ENCODE data around the gene RET.
A peak's percentile ranks its signal among the peaks of the same experiment; 100 is the strongest.

RET gene

DNA sequence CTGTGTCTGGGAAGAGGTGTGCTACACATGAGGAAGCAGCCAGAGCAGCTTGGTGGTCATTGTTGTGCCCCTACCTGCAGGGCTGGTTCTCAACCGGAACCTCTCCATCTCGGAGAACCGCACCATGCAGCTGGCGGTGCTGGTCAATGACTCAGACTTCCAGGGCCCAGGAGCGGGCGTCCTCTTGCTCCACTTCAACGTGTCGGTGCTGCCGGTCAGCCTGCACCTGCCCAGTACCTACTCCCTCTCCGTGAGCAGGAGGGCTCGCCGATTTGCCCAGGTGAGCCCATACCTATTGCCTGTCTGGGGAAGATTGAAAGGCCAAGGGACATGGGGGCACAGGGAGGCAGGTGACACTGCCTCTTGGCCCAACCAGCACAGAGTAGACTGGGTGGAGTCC lies 32.1 kb downstream of the RET start:
- no peak for DNase-seq (ENCODE audit: low read depth)

DNA sequence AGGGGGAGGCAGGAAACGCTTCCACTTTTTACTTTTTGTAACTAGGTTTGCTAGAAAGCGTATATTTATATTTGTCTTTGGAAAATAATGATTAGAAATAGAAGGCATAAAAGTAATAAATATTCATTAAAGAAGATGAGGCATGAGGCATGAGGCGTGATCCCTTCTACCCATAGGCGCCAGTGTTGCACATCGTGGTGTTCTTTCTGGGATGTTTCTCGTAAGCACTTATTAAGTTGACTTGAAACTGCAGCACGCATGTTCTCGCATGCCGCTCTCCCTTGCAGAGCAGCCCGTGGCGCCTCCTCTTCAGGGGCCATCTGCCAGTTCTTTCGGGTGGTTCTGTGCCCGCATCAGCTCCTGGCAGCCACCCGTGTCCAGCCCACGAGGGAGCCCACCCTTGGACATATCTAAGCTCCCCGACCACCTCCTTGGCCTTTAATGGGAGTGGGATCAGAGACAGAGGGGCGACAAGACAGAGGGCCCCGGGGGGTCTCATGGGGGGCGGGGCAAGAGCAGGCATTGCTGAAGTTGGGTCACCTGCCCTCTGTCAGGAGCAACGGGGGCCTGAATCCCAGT lies 32.9 kb downstream of the RET start:
- DNase-seq (ENCODE audit: low read depth): no peak

DNA sequence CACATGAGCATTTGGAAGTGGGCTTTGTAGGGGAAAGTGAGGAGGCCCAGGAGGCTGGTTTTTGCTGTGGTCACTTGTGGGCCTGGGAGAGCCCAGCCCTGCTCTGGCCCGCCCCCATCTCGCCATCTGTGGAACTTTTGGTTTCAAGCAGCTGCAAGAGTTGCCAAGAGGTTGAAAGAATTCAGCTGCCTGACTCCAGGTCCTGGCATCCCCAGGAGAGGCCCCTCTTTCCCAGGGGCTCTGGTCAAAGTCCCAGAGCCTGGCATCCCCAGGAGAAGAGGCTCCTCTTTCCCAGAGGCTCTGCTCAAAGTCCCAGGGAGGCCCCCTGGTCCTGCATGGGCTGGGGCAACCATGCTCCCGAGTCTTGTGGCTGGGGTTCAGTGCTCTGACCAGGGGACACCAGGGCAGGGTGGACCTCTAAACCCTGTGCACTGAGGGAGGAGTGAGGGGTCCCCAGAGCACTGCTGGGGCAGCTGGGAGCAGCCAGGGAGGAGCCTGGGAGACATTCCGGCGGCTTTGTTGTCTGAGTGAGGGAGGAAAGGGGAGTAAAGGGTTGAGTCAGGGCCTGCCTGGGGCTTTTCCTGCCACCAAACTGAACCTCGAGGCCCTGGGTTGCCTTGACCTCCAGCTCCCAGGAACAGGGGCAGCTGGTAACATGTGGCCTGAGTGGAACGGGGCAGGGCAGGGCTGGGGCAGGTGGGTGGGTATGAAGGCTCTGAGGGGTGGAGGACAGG lies 33.6 kb downstream of the RET start:
- no peak for DNase-seq (ENCODE audit: low read depth)

DNA sequence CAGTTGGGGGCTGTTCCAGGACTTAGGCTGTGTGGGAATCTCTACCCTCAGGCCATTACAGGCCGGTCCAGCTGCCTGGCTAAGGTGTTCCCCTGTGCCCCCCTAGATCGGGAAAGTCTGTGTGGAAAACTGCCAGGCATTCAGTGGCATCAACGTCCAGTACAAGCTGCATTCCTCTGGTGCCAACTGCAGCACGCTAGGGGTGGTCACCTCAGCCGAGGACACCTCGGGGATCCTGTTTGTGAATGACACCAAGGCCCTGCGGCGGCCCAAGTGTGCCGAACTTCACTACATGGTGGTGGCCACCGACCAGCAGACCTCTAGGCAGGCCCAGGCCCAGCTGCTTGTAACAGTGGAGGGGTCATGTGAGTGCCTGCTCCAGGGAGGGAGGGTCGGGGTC lies 34.2 kb downstream of the RET start:
- DNase-seq (ENCODE audit: low read depth): no peak

DNA sequence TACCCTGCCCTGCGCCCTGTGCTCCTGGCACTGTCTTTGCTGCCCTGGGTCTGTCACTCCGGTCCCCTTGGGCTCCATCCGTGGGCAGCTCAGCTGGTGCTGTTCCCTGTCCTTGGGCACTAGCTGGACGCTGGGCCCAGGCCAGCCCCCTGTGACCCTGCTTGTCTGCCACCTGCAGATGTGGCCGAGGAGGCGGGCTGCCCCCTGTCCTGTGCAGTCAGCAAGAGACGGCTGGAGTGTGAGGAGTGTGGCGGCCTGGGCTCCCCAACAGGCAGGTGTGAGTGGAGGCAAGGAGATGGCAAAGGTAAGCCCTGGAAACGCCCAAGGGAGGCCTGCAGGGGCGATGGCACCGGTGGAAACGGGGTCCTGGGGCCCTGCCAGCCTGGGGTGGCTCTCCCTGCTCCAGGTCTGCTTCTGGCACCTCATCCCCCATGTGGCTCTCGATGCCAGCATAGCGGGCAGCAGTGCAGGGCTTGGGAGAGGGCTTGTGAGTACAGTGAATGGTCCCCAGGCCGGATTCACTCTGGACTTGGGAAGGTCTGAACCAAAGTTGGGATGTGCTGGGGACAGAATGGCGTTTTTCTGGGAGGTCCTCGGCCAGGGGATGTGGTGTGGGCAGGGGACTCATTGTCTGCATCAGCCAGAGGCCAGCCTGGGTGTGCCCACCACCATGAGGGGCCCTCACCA lies 35.2 kb downstream of the RET start:
- no peak for DNase-seq (ENCODE audit: low read depth)

DNA sequence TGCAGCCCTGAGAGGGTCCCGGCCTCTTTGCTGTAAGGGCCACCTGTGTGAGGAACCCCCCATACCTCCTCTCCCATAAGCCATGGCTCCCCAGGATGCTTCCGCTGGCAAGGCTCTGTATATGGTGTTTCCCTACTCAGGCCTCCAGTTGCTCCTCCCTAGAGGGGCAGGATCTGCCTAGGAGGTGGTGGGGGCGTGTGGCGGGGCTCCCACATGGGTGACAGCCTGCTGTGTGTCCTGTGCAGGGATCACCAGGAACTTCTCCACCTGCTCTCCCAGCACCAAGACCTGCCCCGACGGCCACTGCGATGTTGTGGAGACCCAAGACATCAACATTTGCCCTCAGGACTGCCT lies 35.7 kb downstream of the RET start:
- no peak for DNase-seq (ENCODE audit: low read depth)

DNA sequence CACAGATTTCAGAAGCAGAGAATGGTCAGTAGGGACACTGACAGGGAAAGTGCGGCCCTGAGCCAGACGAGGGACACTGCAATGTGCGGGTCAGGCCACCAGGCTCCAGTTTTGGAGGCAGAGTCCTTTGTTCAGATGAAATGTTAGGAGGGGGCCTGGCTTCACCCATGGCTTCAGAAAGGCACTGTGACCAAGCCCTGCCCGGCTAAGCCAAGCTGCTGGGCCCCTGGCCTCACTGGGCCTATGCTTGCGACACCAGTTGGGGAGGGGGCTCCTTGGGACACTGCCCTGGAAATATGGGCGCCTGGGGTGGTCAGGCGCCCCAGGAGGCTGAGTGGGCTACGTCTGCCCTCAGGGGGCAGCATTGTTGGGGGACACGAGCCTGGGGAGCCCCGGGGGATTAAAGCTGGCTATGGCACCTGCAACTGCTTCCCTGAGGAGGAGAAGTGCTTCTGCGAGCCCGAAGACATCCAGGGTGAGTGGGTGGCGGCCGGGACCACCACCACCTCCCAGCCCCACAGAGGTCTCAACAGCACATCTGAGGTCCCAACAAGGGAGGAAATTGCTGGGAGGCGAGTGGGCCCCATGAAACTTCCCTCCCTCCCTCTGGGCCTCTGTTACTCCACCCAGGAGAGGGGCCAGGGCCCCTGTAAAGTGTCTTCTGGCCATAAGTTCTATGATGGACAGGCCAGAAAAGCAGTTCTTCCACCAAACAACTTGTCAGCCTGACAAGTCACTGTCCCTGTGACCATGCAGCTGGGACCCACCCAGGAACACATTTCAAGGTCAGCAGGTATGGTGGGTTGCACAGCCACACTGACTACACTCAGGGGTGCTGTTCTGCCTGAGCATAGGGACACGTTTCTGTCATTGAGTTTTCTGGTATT lies 36.6 kb downstream of the RET start:
- DNase-seq (ENCODE audit: low read depth): no peak

DNA sequence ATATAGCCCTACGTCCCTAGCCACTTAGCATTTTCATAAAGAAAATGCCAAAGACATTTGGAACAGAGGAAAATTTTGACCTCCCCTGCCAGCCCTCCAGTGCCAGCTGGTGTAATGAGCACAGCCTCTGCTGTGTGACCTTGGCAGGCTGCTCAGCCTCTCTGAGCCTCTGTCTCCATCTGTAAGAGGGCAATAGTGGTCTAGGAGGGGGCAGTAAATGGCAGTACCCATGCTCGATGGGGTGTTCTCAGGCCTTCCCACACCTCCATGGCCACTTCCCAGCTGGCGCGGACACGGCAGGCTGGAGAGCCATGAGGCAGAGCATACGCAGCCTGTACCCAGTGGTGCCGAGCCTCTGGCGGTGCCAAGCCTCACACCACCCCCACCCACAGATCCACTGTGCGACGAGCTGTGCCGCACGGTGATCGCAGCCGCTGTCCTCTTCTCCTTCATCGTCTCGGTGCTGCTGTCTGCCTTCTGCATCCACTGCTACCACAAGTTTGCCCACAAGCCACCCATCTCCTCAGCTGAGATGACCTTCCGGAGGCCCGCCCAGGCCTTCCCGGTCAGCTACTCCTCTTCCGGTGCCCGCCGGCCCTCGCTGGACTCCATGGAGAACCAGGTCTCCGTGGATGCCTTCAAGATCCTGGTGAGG lies 37.3 kb downstream of the RET start:
- no peak for DNase-seq (ENCODE audit: low read depth)

DNA sequence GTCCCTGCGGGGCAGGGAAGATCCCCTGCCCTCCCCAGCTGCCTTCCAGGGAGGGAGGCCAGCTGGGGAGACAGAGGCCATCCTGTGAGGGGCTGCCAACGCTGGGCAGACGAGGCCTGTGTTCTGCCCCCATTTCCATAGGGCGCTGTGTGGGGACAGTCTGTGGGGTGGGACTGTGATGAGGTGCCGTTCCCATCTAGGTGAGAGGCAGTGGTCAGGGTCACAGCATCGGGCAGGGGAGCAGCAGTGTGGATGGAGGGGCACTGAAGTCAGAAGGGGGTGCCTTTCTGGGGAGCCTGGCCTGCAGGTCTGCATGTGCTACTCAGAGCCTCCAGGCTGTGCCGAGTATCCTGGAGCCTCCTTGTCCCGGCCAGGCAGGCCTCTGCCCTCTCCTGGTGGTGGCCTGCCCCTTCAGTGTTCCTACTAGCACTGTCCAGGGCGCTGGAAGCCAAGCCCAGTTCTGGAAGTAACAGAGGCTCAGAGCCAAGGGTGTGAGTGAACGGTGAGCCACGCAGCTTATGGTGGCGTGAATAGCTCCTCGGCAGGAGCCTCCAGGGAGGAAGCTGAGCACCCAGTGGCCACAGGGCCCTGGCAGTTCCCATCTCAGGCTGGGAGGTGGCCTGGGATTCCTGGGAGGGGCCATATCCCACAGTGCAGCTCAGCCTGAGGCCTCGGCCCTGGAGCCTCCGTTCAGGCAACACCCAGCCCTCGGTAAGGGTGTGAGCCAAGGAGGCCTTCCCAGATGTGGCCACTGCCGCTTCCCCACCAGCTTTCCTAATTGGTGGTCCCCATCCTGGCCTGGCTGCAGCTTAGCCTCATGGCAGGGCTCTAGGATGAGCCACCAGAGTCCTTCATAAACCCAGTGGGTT lies 38.1 kb downstream of the RET start:
- DNase-seq (ENCODE audit: low read depth): no peak

DNA sequence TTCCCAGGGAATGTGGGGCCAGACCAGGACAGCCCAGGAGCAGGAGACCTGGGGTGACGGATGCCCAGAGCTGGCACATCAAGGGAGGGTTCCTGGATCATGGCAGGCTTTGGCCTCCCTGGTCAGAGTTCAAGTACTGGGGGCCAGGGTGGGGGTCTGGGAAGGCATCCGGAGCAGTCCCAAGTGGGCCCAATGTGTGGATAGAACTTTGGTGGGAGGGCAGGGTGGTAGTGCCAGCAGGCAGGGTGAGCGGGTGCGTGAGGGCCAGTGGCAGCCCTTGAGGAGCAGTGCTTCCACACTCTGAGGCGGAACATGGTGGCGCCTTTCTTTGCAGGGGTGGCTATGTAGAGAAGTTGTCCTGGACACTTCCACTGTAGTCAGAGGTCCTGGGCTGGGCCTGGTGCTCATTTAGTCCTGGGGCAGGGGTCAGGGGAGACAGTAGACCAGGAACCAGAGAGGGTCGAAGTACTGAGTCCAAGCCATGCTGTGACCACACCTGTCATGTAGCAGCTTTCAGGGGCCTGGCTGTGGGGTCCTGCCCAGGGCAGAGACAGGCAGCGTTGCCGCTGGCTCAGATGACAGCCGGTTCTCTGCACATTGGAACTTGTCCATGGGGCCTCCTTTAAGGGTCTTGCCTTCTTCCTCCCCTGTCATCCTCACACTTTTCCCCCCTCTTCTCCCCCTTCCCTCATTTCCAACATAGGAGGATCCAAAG lies 39.2 kb downstream of the RET start:
- DNase-seq (ENCODE audit: low read depth): no peak

DNA sequence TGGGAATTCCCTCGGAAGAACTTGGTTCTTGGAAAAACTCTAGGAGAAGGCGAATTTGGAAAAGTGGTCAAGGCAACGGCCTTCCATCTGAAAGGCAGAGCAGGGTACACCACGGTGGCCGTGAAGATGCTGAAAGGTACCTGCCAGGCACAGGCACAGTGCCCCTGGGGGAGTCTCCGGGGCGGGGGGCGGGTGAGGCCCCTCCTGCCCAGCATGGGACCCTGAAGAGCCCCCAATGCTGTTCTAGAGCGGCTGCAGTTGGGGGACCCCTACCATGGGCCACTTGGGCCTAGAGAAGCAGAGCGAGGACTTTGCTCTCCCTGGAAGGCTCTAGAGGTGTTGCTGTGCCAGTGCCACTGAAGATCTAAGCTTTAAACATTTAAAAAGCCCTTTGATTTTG lies 39.7 kb downstream of the RET start:
- DNase-seq (ENCODE audit: low read depth): no peak

DNA sequence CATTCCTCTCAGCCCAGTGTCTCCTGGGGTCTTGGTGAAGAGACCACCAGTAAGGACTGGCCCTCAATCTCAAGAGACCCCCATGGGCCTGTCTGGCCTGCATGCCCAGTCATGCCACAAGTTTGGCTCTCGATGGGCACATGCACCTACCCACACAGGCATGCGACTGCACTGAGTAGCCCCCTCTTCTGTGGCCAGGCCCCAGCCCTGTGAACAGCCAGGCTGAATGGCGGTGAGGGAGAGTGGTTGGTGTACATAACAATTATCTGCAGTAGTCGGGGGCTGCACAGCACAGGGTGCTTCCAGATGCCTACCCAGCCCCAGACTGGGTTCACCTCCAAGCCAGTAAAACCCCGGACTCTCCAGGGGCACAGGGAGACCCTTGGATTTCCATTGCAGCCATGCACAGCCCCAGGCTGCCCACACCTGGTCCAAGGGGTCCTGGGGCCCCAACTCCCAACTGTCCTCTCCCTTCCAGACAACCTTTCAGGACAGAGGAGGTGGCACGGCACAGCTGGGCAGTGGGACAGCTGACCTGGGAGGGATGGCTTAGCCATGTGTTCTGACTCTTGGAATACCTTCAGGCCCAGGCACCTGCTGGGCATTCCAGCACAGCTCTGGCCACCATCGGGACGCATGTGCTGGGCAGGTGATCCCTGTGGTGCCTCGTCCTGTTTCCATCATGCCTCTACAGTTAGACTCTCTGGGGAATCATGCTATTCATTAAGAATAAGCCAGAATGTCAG lies 40.3 kb downstream of the RET start:
- no peak for DNase-seq (ENCODE audit: low read depth)

DNA sequence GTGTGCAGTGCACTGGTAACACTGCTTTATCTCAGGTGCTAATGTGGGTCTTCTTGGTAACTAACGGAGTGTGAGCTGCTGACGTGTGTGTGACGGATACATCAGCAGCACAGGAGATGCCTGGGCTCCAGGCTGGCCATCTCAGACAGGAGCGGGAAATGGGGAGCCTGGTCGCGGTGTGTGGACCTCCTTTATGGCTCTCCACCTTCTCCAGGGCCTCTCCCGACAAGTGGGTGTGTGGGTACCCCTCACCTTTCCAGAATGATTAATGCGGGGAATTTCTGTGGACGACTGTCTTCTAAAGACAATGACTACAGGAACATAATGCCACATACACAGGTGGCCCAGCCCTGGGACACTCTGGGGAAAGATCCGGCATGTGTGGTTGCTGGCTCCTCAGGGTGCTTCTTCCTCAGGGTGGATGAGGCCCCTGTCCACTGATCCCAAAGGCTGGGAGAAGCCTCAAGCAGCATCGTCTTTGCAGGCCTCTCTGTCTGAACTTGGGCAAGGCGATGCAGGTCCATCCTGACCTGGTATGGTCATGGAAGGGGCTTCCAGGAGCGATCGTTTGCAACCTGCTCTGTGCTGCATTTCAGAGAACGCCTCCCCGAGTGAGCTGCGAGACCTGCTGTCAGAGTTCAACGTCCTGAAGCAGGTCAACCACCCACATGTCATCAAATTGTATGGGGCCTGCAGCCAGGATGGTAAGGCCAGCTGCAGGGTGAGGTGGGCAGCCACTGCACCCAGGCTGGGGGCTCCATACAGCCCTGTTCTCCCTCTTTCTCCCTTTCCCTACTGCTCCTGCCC lies 41.1 kb downstream of the RET start:
- DNase-seq (ENCODE audit: low read depth): no peak

DNA sequence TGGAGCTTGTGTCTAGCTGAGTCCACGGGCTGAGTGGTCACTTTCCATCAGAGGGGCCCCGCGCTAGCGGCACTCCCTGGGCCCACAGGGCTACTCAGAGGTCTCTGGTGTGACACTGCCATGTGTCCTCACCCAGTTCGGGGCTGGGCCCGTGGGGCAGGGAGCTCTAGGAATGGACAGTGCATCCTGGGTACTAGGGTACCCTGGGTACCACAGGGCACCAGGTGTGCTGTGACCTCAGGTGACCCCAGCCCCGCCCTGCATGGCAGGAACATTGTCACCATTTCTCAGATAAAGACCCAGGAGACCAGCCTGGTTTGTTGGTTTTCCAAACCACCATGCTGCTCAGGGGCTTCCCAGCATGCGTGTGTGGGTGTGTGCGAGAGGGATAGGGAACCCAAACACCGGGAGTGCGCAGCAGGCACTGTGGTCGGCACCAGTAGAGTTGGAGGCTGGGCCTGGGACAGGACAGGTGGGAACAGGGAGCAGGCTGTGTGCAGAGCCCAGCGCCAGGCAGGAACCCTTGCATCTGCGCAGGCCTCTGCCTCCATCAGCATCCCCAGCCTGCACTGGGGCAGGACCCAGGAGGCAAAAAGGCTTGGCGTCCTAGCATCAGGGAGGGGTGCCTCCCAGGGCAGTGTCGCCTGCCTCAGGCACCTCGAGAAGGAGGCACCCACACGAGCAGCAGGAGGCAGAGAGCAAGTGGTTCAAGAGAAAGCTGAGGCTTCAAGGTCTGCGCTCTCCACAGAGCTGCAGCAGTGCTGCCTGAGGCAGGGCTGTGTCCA lies 42.0 kb downstream of the RET start:
- DNase-seq (ENCODE audit: low read depth): no peak

DNA sequence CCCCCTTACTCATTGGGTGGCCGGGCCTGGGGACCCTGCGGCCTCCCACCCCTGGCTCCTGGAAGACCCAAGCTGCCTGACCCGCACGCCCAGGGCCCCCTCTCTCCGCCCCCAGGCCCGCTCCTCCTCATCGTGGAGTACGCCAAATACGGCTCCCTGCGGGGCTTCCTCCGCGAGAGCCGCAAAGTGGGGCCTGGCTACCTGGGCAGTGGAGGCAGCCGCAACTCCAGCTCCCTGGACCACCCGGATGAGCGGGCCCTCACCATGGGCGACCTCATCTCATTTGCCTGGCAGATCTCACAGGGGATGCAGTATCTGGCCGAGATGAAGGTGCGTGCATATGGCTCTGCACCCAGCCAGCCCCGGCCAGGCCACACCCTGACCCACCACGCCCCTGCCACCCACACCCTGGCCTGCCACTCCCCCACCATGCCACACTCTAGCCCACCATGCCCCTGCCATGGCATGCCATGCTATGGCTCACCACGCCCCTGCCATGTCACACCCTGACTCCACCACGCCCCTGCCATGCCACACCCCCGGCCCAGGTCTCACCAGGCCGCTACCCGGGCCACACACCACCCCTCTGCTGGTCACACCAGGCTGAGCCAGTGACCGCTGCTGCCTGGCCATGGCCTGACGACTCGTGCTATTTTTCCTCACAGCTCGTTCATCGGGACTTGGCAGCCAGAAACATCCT lies 42.7 kb downstream of the RET start:
- DNase-seq (ENCODE audit: low read depth): no peak

DNA sequence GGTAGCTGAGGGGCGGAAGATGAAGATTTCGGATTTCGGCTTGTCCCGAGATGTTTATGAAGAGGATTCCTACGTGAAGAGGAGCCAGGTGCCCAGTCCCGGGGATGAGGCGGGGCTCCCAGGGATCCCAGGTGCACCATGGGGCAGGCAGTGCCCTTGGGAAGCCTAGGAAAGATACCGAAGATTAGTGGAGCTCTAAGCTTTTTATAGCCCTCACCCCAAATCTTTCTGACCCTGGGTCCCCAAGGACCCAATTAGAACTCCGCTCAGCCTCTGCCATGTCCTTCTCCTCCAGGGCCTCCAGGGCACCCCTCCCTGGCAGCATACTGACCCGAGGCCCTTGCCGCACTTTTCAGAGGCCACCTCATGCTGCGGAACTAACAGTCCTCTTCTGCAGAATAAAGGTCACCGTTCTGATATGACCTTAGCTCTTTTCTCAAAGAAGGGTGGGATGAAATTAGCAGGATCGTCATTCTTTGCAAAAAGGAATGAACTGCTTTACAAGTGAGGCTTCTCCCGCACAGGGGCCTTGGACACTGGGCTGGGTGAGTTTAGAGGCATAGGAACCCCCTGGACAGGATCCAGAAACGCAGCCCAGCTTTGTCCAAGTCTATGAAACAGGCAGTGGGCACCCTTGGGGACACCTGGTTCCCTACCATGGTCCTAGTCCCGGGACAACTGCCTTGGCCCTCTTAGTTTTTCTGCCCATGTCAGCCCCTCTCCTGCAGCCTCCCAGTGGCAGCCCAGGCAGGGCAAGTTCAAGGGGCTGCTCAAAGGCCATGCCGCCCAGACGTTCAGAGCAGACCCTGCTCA lies 43.5 kb downstream of the RET start:
- no peak for DNase-seq (ENCODE audit: low read depth)

DNA sequence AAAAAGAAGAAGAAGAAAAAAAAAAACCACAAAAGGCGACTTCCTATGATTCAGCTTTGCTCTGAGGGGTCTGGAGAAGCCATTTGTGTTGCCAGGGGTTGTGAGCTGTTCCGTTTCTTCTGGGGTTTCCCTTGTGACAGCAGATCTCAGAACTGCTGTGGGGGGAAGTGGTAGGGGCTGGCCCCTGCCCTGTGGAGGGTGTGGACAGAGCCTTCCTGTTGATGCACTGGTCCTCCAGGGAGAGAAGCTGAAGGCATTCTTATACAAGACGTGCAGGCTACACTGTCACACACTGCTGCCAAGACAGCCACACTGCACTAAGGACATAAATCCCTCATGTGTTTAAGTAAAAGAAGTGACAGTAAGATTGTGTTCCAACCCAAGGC lies 44.1 kb downstream of the RET start:
- DNase-seq (ENCODE audit: low read depth): peak; percentile 39

Data from stimulated activated CD8-positive, alpha-beta memory T cell treated with anti-CD3 and anti-CD28 coated beads, Interleukin-12 subunit alpha, Interleukin-12 subunit beta, amount 100 ng/mL, for 4 hours (primary cell).